HUES6 (cell line): ENCODE measurements around the gene CA7.
A peak's percentile ranks its signal among the peaks of the same experiment; 100 is the strongest.

Experiments used
- H3K27ac ChIP-seq: 2 replicates; pipeline ENCODE4 v1.7.0; 2013; ENCODE audit warnings: low read depth, mild to moderate bottlenecking, low read length, inconsistent platforms
- H3K27me3 ChIP-seq: 2 replicates; pipeline ENCODE4 v1.6.1; 2013; ENCODE audit warnings: low read length; ENCODE audit not compliant: control insufficient read depth, insufficient read depth
- H3K36me3 ChIP-seq: 2 replicates; pipeline ENCODE4 v1.6.1; 2013; ENCODE audit warnings: low read length; ENCODE audit not compliant: control insufficient read depth, insufficient read depth
- H3K4me1 ChIP-seq: 2 replicates; pipeline ENCODE4 v1.6.1; 2013; ENCODE audit warnings: low read length; ENCODE audit not compliant: control insufficient read depth, insufficient read depth
- H3K4me3 ChIP-seq: 2 replicates; pipeline ENCODE4 v1.5.1; 2013; ENCODE audit warnings: low read depth, low read length
- H3K9ac ChIP-seq: one replicate; pipeline ENCODE4 v1.6.1; 2013; ENCODE audit warnings: mild to moderate bottlenecking, low read length
- H3K9me3 ChIP-seq: 2 replicates; pipeline ENCODE4 v1.6.1; 2013; ENCODE audit warnings: low read depth, low read length; ENCODE audit not compliant: control insufficient read depth, insufficient read depth

CA7 gene

DNA sequence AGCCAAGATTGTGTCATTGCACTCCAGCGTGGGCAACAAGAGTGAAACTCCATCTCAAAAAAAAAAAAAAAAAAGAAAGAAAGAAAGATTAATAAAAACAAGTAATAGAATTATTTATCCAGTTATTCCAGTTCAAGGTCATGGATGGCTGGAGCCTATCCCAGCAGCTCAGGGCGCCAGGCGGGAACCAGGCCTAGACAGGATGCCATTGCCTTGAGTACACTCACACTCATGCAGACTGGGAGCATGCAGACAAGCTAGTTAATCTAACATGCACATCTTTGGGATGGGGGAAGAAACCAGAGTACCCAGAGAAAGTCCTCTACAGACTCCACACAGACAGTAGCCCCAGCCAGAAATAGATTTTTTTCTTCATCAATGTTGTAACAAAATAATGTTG, 54.0 kb downstream of the CA7 start:
- no peaks in the 10 kb centered on the region for H3K27me3 ChIP-seq
- no peak overlapping the region for H3K27ac ChIP-seq
- no peak overlapping the region for H3K9ac ChIP-seq
- H3K9me3 ChIP-seq = no peaks in the 10 kb centered on the region
- H3K36me3 ChIP-seq = no peaks in the 10 kb centered on the region
- peaks cover 11% of the 10 kb centered on the region for H3K4me1 ChIP-seq
- H3K4me3 ChIP-seq = no peak overlapping the region

GRCh38 chr16:66898933-66899309, 54.7 kb downstream of the CA7 start:
- Histone ChIP-seq H3K36me3 (no peaks in the 10 kb centered on the region), H3K4me3 (no peak overlapping the region), H3K27ac (no peak overlapping the region), H3K9ac (no peak overlapping the region), H3K27me3 (no peaks in the 10 kb centered on the region), H3K4me1 (peaks cover 11% of the 10 kb centered on the region), H3K9me3 (no peaks in the 10 kb centered on the region)

DNA sequence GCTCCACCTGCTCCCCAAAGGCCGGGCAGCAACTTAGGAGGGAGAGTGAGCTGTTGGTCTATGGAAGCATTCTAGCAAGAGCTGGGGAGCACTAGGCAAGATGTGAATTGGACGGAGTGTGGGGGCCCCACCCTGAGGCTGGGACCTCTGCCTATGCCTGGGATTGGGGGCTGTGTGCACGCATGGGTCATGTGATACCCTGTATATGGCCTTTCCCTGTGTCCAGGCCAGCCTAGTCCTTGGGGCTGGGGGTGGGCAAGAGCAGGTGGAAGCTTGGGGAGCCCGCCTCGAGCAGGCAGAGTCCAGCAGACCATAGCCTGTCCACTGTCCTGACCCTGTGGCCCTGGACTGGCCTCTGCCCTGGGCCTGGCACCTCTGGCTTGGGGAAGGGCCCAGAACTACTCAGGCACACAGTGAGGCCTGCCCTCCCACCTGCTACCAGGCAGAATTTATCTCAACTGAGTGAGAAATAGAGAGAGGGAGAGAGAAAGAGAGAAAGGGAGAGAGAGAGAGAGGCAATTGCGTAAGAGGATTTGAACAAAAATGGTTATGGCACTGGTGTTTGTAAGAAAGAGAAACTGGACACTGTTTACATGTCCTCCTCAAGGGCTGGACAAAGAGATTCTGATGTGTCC, 55.2 kb downstream of the CA7 start:
- Histone ChIP-seq H3K36me3 (no peaks in the 10 kb centered on the region), H3K9ac (no peak overlapping the region), H3K27ac (no peak overlapping the region), H3K9me3 (no peaks in the 10 kb centered on the region), H3K4me1 (peaks cover 11% of the 10 kb centered on the region), H3K27me3 (no peaks in the 10 kb centered on the region), H3K4me3 (no peak overlapping the region)

DNA sequence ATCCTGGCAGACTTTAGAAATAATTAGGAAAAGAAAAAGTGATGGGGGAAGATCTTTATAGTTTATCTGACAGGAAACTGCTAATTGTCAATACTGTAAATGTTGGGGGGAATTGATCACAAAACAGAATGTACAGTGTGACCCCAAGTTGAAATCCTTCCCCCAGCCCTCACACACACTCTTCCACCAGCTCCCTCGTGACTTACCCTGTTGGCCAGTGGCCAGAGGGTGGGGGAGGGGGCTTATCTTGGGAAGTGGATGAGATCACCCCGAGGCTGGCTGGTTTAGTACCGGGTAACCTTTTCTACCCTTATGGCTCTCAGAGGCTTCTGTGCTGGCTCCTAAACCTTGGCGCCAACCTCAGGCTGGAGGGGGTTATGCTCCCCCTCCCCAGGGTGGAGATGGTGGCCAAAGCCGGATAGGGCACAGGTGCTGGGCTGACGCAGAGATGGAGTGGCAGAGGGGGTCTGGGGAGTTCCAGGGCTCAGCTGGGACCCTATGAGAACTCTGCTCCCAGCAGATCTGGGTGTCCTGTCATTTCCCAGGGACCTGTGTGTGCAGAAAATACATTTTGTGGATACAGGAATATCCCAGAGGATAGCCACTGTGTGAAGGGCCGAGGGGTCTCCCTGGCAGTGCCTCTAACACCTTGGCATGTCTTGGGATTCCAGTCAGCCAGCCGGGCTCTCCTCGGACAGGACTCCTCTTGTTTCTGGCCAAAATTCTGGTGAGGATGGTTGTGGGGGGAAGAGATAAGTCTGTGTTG, 55.9 kb downstream of the CA7 start:
- Histone ChIP-seq H3K4me1 (peaks cover 11% of the 10 kb centered on the region), H3K9ac (peak overlapping the region; percentile 17), H3K36me3 (no peaks in the 10 kb centered on the region), H3K9me3 (no peaks in the 10 kb centered on the region), H3K27ac (no peak overlapping the region), H3K27me3 (no peaks in the 10 kb centered on the region), H3K4me3 (no peak overlapping the region)

DNA sequence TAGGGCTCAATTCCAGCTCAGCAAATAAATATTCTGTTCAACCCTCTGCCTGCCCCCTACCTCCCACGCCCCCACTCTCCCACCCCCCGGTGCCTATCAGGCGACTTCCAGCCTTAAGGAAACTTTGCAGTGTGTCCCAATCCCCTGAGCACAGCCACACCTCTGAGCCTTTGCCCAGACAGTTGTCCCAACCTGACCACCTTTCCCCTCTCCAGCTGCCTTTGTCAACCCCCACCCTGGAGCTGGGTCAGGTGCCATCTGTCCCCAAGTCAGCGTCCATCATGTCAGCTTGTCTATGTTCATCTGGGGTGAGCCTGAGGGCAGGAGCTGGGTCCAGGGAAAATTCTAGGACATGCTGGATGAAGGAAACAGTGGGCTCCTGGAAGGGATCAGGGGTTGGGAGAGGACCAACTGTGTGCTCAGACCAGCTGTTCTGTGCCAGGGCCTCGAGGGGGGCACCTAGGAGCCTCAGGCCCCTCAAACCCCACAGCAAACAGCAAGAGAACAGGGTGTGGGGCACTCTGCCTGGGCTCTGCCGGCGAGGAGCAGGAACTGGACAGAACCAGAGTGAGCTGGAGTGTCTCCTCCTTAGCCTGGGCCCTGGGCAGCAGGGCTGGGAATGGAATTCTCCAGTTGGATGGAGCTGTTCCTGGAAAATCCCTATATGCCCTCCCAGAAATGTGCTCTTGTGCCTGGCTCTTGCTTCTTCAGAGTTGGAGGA, 56.7 kb downstream of the CA7 start:
- Histone ChIP-seq H3K9me3 (no peaks in the 10 kb centered on the region), H3K9ac (peak overlapping the region; percentile 27), H3K27ac (no peak overlapping the region), H3K4me3 (no peak overlapping the region), H3K4me1 (peaks cover 16% of the 10 kb centered on the region), H3K27me3 (no peaks in the 10 kb centered on the region), H3K36me3 (no peaks in the 10 kb centered on the region)

DNA sequence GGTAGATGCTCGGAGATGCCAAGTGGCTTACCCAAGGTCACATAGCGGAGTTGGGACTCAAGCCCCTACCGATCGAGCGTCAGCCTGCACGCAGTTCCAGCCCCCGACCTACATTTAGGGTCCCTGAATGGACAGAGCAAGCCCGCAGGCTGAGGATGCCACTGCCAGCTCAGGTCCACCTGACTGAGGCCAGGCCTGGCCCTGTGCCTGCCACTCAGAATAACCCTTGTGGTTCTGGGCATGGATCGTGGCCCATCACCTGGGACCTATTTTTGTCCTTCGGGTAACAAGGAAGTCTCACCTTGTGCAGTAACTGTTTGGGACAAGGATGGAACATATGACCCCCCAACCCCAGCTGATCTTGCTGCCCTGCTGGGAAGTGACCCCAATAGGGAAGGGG, 57.4 kb downstream of the CA7 start:
- H3K9me3 ChIP-seq = no peaks in the 10 kb centered on the region
- no peak overlapping the region for H3K27ac ChIP-seq
- no peaks in the 10 kb centered on the region for H3K36me3 ChIP-seq
- peaks cover 16% of the 10 kb centered on the region for H3K4me1 ChIP-seq
- no peak overlapping the region for H3K4me3 ChIP-seq
- H3K9ac ChIP-seq = no peak overlapping the region
- H3K27me3 ChIP-seq = peaks cover 4% of the 10 kb centered on the region; the same call in 1 of the 2 replicates

DNA sequence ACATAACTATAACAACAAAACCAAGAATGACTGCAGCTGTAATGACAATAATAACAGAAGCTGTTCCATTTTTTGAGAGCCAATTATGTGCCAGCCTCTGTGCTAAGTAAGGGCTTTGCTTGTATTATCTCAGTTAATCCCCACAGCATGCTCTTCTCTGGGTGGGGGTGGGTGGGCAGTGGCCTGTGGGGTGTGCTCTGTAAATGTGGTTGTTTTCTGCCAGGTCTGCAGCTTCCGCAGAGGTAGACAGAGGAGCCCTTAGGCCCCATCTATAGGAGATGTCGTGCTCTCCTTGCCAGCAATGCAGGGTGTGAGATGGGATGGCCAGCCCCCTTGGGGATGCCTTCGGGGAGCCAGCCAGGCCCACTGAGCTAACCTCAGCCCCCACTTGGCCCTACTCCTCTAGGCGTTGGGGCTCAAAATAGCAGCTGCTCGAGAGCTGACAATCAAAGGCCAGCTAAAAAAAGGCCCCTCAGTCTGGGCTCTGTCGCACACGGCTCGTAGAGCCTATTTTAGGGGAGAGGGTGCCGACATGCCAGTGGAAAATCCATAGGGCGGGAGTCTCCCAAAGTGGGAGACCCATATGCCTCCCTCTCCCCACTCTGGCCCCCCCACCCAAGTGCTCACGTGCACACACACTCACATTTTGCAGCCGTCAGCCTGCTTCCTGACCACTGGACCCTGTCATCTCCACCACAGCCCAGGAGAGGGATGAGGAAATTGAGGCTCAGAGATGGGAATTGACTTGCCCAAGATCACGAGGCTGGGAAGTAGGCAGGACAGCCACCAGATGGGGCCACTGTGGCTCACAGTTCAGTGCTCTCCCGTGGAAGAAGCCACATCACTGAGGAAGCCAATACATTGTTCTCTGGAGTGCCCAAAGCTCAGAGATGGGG, 58.7 kb downstream of the CA7 start:
- Histone ChIP-seq H3K4me1 (peaks cover 16% of the 10 kb centered on the region), H3K4me3 (no peak overlapping the region), H3K27ac (no peak overlapping the region), H3K27me3 (peaks cover 9% of the 10 kb centered on the region; the same call in 1 of the 2 replicates), H3K36me3 (no peaks in the 10 kb centered on the region), H3K9me3 (no peaks in the 10 kb centered on the region), H3K9ac (no peak overlapping the region)
